VCaP (cell line): ENCODE data around the gene TTF1.
A peak's percentile ranks its signal among the peaks of the same experiment; 100 is the strongest.

Experiments used
- H3K27ac ChIP-seq: fragments of 450-650 bp; 2 replicates; pipeline ENCODE4 v1.5.1; 2017
- CTCF ChIP-seq: fragments of 450-650 bp; conservative IDR thresholded peaks from 2 replicates; pipeline ENCODE4 v1.5.1; 2017; ENCODE audit warnings: mild to moderate bottlenecking, moderate library complexity

The TTF1 gene

GRCh38 chr9:132412089-132412488, 5.4 kb upstream of the TTF1 start:
- peak; percentile 84 for TF ChIP-seq CTCF
- peak overlapping the region; percentile 87; the same call in 1 of the 2 replicates for H3K27ac ChIP-seq

- H3K27ac ChIP-seq: peak overlapping the region; percentile 87
Measured at GRCh38 chr9:132411091-132411508, 4.5 kb upstream of the TTF1 start.

GRCh38 chr9:132410642-132411041, 4.0 kb upstream of the TTF1 start:
- H3K27ac ChIP-seq: peak overlapping the region; percentile 87; the same call in 1 of the 2 replicates
- TF ChIP-seq CTCF: no peak

More at GRCh38 chr9:132411091-132411508, 4.5 kb upstream of the TTF1 start:
- TF ChIP-seq CTCF: peak; percentile 93

GRCh38 chr9:132409828-132410528, 3.3 kb upstream of the TTF1 start, which contains the start of gene CFAP77:
Gene CFAP77 (plus strand): TSS chr9:132410211. CDS start chr9:132410272, 61 bp downstream.
- TF ChIP-seq CTCF: no peak
- H3K27ac ChIP-seq: peak within 1 kb of the TSS; percentile 87

- peak overlapping the region; percentile 87 for H3K27ac ChIP-seq
- no peak for TF ChIP-seq CTCF
Measured at GRCh38 chr9:132408521-132408920, 1.9 kb upstream of the TTF1 start.

- TF ChIP-seq CTCF: no peak
- peak overlapping the region; percentile 87 for H3K27ac ChIP-seq
Measured at GRCh38 chr9:132407196-132407595, 556 bp upstream of the TTF1 start.

- no peak overlapping the region for H3K27ac ChIP-seq
- no peak for TF ChIP-seq CTCF
Measured at GRCh38 chr9:132404228-132404881, 2.3 kb downstream of the TTF1 start.
